Esophagus muscularis mucosa (tissue), 3 donors: ENCODE data around the gene ATP7B.

Experiments
- POLR2A ChIP-seq: fragments of 450-650 bp; IDR thresholded peaks from one replicate; pipeline ENCODE4 v1.6.1; 2017; ENCODE audit warnings: antibody characterized with exemption, moderate library complexity, mild to moderate bottlenecking, low read depth
- POLR2AphosphoS5 ChIP-seq, 2 donors: sonication (generic); formaldehyde crosslinking; IDR thresholded peaks; one replicate each; pipeline ENCODE4 v1.6.1; 2017; ENCODE audit warnings: antibody characterized with exemption in 2 of 2
- TF ChIP-seq, protein P1 (sequence below), 3 experiments: fragments of 200-600 bp in 2 of 3; fragments of 450-650 bp in 1 of 3; sonication (generic) in 2 of 3; IDR thresholded peaks; one replicate each; pipeline ENCODE4 v1.5.1; 2017 to 2019; ENCODE audit warnings: antibody characterized with exemption in 3 of 3, mild to moderate bottlenecking in 2 of 3, moderate library complexity in 1 of 3

DNA sequence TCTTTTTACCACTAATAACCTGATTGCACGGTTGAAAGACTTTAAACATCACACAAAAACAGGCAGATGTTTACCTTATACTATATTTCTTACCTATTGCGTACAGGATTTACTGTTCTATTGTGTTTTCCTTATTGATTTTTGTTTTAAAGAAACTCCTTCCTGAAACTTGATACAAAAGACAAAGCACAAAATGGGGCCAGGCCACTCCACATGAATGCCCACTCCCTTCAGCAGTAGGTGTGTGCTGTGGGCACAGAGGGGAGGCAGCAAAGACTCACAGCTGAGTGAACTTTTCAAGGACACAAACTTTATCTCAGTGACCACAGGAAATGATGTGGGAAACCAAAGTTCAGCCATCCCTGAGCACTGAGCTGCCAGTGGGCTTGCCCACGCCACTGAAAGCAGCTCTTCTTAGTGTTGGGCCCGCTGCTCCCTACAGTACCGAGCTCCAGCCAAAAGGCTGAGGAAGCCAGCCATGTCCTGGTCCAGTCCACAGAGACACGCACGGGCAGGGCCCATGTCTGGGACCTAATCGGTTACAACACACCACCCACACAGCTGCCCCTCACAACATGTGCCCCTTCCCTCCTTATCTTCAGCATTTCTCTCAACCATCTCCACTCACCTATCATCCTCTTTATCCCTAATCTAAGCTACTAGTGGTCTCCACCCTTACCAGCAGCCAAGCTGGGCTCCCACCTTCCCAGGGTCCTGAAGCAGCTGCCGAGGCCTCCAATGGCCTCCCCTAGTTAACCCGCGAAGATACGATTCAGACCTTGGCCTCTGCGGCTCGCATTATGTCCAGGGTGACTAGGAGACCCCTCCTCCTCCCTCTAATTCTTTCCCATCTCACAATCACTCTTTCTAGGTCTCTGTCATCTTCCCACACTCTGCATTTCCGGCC, 39.5 kb downstream of the ATP7B start:
- TF ChIP-seq, protein P1, sequence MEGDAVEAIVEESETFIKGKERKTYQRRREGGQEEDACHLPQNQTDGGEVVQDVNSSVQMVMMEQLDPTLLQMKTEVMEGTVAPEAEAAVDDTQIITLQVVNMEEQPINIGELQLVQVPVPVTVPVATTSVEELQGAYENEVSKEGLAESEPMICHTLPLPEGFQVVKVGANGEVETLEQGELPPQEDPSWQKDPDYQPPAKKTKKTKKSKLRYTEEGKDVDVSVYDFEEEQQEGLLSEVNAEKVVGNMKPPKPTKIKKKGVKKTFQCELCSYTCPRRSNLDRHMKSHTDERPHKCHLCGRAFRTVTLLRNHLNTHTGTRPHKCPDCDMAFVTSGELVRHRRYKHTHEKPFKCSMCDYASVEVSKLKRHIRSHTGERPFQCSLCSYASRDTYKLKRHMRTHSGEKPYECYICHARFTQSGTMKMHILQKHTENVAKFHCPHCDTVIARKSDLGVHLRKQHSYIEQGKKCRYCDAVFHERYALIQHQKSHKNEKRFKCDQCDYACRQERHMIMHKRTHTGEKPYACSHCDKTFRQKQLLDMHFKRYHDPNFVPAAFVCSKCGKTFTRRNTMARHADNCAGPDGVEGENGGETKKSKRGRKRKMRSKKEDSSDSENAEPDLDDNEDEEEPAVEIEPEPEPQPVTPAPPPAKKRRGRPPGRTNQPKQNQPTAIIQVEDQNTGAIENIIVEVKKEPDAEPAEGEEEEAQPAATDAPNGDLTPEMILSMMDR (IDR thresholded peaks at IDR 0.05): no peak
- no peak for TF ChIP-seq POLR2A
- TF ChIP-seq POLR2AphosphoS5 (IDR thresholded peaks at IDR 0.05): no peak
